ENCODE measurements around the gene KRT71. TPM values are rescaled to one million over a fixed set of nuclear protein-coding genes. Genes with fewer than 3 reads are reported as not detected.

Gene KRT71
- polyA plus RNA-seq, 3 donors: not detected

DNA sequence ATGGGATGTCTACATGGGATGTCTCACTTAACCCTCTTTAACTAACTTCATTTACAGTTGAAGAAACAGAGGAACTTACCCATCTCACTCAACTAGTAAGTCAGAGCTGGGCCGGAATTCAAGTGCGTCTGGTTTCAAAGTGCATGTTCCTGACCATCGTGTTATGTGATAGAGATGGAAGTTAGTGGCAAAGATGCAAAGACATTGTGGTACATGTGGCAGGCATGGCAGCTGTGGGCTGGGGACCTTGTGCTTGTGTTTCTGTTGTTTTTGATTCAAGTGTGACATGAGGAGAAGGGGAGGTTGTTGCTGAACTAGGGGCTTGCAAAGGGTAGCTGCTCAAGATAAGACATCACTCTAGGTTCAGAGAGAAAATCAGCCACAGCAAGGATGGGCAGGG is 23.0 kb upstream of the KRT71 start:
- H3K4me1 Mint-ChIP-seq: no peaks in the 10 kb centered on the region
- H3K36me3 ChIP-seq (replicated peaks in 1 of 2; ENCODE audit: control insufficient read depth in 1 of 2, insufficient read depth in 2 of 2, low read length in 2 of 2): no peaks in the 10 kb centered on the region
- no peak overlapping the region for H3K27ac ChIP-seq (ENCODE audit: low read depth in 1 of 2, low read length in 2 of 2)
- H3K27ac Mint-ChIP-seq: no peak overlapping the region
- H3K27me3 Mint-ChIP-seq (ENCODE audit: low read depth in 3 of 3): peaks cover 3 to 5% (median 4%) of the 10 kb centered on the region in 3 donors
- H3K79me2 ChIP-seq (ENCODE audit: insufficient read depth, low read length): no peaks in the 10 kb centered on the region
- intact Hi-C loops (cut with micrococcal nuclease): no loop called here
- no peak overlapping the region for H2AFZ ChIP-seq (ENCODE audit: insufficient read depth, low read depth, low read length, poor library complexity, severe bottlenecking)
- no peak overlapping the region for H3K4me2 ChIP-seq (replicated peaks; ENCODE audit: extremely low read depth, low read length, poor library complexity, severe bottlenecking)
- no peaks in the 10 kb centered on the region for H3K36me3 Mint-ChIP-seq
- no peak overlapping the region for H3K9ac ChIP-seq (ENCODE audit: insufficient read depth, low read length, poor library complexity, severe bottlenecking)
- H3K4me1 ChIP-seq (ENCODE audit: control insufficient read depth in 1 of 2, insufficient read depth in 2 of 2, low read length in 2 of 2): no peaks in the 10 kb centered on the region
- no peak for DNase-seq
- no peaks in the 10 kb centered on the region for H3K9me3 Mint-ChIP-seq
- 94% methylated on average over 2 of the region's 3 CpGs for whole genome bisulfite sequencing (ENCODE audit: insufficient coverage)
- no peaks in the 10 kb centered on the region for H3K27me3 ChIP-seq (ENCODE audit: control insufficient read depth in 2 of 2, insufficient read depth in 2 of 2, low read length in 2 of 2)
- H4K20me1 ChIP-seq (ENCODE audit: insufficient read depth, low read length): no peaks in the 10 kb centered on the region
- TF ChIP-seq CTCF (IDR thresholded peaks at IDR 0.05): no peak
- no peak overlapping the region for H3K4me3 Mint-ChIP-seq
- H3K9me3 ChIP-seq (replicated peaks in 1 of 2; ENCODE audit: control insufficient read depth in 1 of 2, insufficient read depth in 1 of 2, low read length in 2 of 2): no peaks in the 10 kb centered on the region
- H3K4me3 ChIP-seq (replicated peaks in 1 of 3; ENCODE audit: low read depth in 2 of 3, low read length in 3 of 3): no peak overlapping the region

DNA sequence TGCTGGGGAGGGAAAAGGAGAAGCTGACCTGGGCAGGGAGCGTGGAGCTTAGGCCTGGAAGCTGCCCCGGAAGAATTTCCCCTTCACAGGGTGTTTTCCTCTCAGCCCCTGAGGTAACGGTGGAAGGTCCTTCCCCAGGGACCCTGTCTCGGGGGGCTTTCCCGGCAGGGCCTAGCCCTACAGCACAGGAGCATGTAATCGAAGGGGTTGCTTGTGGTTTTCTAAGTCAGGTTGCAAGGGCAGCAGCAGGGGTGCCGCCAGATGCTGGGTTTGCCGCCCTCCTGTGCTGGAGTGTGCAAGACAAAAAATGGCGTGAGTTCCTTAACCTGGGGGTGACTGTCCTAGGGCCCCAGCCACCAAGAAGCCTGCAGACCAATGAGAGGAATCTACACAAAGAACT is 22.3 kb upstream of the KRT71 start:
- Histone ChIP-seq H3K27me3 (ENCODE audit: control insufficient read depth in 2 of 2, insufficient read depth in 2 of 2, low read length in 2 of 2) (no peaks in the 10 kb centered on the region), H3K9ac (ENCODE audit: insufficient read depth, low read length, poor library complexity, severe bottlenecking) (no peak overlapping the region), H3K79me2 (ENCODE audit: insufficient read depth, low read length) (no peaks in the 10 kb centered on the region), H2AFZ (ENCODE audit: insufficient read depth, low read depth, low read length, poor library complexity, severe bottlenecking) (no peak overlapping the region), H3K4me2 (replicated peaks; ENCODE audit: extremely low read depth, low read length, poor library complexity, severe bottlenecking) (no peak overlapping the region), H3K9me3 (replicated peaks in 1 of 2; ENCODE audit: control insufficient read depth in 1 of 2, insufficient read depth in 1 of 2, low read length in 2 of 2) (no peaks in the 10 kb centered on the region), H3K36me3 (replicated peaks in 1 of 2; ENCODE audit: control insufficient read depth in 1 of 2, insufficient read depth in 2 of 2, low read length in 2 of 2) (no peaks in the 10 kb centered on the region), H3K4me3 (replicated peaks in 1 of 3; ENCODE audit: low read depth in 2 of 3, low read length in 3 of 3) (no peak overlapping the region), H3K4me1 (ENCODE audit: control insufficient read depth in 1 of 2, insufficient read depth in 2 of 2, low read length in 2 of 2) (no peaks in the 10 kb centered on the region), H4K20me1 (ENCODE audit: insufficient read depth, low read length) (no peaks in the 10 kb centered on the region), H3K27ac (ENCODE audit: low read depth in 1 of 2, low read length in 2 of 2) (no peak overlapping the region)
- H3K4me3 Mint-ChIP-seq: no peak overlapping the region
- H3K27me3 Mint-ChIP-seq (ENCODE audit: low read depth in 3 of 3): peaks cover 3 to 5% (median 4%) of the 10 kb centered on the region in 3 donors
- no peak for TF ChIP-seq CTCF (IDR thresholded peaks at IDR 0.05)
- WGBS (ENCODE audit: insufficient coverage): 98% methylated on average over 6 of the region's 9 CpGs
- no peaks in the 10 kb centered on the region for H3K9me3 Mint-ChIP-seq
- H3K4me1 Mint-ChIP-seq: no peaks in the 10 kb centered on the region
- no peak for DNase-seq
- intact Hi-C loops (cut with micrococcal nuclease): no loop called here
- H3K36me3 Mint-ChIP-seq: no peaks in the 10 kb centered on the region
- H3K27ac Mint-ChIP-seq: no peak overlapping the region
